GM18505 (cell line): ENCODE data around the gene ACTR1B.
A peak's percentile ranks its signal among the peaks of the same experiment; 100 is the strongest.
"Not testable (repeated sequence)": the region's sequence is repeated elsewhere in the genome, so short reads cannot be mapped to it uniquely, and the experiment has no call there.

ENCODE experiments used
- ATAC-seq: cut with Tn5 transposase; IDR thresholded peaks from one replicate; pipeline ENCODE4 v1.9.1; 2021; ENCODE audit not compliant: unreplicated experiment
- POLR2A ChIP-seq: IDR thresholded peaks from 4 replicates; pipeline ENCODE4 v1.6.1; 2011; ENCODE audit warnings: borderline replicate concordance; ENCODE audit not compliant: insufficient read depth, insufficient read length; ENCODE audit errors: extremely low read depth

ACTR1B gene

DNA sequence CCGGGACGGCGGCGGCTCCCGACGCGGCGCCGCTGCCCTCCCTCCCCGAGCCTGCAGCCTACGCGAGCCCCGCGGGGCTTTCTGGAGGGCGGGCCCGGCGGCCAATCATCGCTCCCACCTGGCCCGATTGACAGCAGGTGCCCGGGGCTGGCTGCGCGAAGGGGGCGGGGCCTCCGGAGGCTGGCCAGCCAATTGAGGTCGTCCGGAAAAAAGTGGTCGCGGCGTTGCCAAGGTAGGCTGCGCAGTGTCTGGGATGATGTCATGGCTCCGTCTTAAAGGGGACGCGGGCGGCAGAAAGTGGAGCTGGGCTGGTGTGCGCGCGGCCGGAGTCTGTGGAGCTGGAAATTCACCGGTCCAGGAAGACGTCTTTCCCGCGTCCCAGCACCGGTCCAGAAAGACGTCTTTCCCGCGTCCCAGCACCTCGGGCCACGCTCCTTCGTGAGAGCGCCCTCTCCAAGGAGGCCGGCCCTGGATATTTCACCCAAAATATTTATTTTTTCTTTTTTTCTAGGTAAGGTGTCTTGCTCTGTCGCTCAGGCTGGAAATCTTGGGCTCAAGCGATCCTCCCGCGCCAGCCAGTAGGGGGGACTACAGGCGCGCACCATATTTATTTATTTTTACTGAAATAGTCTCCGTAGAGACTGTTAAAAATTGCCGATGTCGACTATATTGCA, at the start of gene ACTR1B:
TSS of gene ACTR1B (minus strand) at position 83 of the 674 bp plus-strand sequence. CDS start 154 bp downstream, outside the sequence.
- ATAC-seq, result peak; percentile 82
- TF ChIP-seq POLR2A, result peak; percentile 61

DNA sequence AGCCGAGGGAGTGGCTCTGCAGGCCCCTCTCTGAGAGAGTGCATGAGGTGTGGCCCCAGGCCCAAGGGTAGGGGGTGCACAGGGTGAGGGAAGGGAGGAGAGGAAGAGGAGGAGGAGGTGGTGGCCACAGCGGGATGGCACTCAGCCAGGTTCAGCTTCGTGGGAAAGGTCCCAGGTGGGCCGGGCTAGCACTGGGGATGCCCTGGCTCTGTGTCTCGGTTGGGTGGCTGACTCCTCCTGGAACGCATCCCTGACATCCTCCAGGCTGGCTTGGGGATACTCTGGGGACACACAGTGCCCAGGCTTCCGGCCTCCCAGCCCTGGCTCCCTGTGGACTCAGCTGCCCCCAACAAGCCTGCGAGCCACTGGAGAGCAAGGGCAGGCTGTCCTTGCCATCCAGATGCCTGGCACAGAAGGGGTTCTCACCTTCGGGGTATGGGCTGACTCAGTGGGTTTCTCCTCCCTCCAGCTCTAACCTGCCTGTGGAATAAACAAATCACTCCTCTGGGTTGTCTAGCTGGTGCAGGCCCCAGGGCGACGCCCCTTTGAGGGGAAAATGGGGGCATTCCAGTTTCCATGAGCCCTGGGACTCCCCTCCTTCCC, 49.0 kb upstream of the ACTR1B start:
- no peak for TF ChIP-seq POLR2A
- no peak for ATAC-seq

DNA sequence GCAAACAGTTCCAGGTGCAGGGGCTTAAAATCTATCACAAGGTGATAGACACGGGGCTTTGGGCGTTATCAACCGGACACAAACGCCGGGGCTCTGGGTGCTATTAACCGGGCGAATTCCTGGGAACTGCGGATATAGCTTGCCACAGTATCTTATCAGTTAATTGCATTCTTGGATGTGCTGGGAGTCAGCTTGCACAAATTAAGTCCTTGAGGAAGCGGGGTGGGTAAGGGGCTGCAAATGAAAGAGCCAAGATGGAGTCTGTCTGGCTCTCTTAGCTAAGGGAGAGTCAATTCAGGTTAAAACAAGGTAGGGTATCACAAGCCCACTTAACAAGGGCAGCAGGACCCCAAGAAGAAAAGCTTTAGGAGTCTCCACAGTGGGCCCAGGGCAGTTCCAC, 48.3 kb upstream of the ACTR1B start:
- not testable (repeated sequence) for ATAC-seq

DNA sequence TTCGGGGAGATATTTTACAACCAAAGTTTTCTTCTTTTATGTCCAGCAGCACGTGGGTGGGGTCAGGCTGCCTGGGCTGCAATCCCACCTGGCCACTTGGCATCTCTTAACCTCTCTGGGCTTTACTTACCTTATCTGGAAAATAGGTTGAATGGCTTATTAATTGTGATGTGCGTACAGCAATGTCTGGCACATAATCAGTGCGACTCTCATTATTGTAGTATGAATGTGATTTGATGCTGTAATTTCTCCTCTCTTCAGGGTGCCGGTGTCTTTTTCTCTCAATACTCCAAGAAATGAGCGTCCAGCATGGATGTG, 47.5 kb upstream of the ACTR1B start:
- TF ChIP-seq POLR2A, result no peak
- ATAC-seq, result no peak

DNA sequence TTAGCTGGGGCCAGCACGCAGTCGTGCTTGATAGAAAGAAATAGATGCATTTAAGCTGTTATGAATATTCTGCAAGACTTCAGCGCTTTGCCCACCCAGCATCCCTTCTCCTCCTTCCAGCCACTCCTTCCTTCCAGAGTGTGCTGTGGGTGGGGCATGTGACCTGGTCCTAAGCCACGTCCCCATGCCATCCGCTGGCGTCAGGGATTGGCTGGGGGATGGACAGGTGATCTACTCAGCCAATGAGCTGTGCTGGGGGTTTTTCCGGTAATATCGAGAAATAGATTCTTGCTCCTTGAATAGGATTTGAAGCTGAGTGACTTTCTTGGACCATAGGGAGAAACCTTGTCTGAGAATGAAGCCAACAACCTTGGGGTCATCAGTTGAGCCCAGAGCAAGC, 44.8 kb upstream of the ACTR1B start:
- no peak for ATAC-seq
- TF ChIP-seq POLR2A, result no peak

DNA sequence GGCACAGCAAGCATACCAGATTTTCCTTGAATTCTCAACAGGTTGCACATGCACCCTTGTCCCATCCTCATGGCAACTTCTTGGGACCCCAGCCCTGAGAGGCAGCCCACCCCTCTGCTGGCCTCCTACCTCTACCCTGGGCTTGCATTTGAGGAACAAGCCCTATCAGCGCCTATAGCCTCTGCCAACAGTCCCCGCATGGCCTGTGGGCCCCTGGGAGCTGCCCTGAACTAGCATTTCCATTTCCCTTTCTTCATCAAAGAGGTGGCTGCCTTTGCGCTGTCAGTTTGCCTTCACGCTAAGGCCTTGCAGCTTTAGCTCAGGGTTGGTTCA, 44.2 kb upstream of the ACTR1B start:
- no peak for ATAC-seq
- TF ChIP-seq POLR2A, result no peak

DNA sequence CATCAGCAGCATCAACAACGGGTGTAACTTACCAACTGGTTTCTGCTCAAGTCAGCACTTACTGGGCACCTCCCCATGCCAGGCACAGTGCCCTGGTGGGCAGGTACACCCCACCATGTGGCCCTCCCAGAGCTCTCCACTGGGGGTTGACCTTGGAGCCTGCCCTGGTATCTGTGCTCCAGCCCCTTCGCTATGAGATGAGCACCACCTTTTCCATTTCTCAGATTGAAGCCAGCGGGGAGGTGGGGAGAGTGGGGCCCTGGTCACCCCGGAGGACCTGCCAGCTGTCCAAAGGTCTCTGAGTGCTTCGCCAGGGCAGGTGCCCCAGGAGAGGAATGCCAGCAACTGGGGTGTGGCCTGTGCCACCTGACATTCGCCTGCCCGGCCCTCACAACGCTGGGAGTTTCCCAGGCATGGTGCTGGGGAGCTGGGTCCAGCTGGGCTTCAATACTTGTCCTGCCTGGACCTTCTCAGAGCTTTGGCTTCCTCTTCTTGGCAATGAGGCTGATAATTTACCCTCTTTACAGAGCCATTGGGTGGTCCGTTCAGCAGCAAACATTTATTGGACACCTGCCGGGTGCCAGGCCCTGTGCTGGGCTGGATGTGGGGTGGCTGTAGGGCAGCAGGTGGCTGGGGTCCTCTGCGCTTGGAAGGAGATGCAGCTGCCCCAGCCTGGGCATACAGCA, 43.7 kb upstream of the ACTR1B start:
- TF ChIP-seq POLR2A, result no peak
- no peak for ATAC-seq

DNA sequence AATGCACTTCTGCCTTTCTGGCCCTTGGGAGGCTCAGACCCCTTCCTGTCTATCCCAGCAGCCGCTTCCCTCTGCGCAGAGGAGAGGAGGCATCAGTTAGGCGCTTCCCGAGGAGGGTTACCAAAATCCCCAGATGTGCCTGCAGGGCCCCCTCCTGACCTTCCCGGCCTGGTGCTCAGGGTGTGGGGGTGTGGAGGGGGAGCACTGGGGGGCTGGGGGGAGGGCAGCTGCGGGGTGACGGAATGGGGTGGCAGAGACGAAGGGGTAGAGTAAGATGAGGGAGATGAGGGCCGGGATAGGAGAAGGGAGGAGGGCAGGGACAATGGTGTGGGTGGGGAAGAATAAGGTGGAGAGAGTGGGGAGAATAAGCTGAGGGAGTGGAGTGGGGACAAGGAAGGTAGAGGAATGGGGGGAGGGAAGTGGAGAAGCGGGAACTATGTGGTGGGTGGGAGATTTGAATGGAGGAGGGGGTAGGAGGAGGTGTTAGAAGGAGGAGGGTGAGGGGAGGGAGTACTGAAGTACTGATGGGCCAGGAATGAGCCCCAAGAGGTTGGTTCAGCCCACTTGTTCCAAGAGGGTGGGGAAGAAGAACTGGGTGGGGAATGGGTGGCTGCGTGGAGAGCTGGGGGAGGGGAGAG, 43.0 kb upstream of the ACTR1B start:
- TF ChIP-seq POLR2A, result no peak
- no peak for ATAC-seq

DNA sequence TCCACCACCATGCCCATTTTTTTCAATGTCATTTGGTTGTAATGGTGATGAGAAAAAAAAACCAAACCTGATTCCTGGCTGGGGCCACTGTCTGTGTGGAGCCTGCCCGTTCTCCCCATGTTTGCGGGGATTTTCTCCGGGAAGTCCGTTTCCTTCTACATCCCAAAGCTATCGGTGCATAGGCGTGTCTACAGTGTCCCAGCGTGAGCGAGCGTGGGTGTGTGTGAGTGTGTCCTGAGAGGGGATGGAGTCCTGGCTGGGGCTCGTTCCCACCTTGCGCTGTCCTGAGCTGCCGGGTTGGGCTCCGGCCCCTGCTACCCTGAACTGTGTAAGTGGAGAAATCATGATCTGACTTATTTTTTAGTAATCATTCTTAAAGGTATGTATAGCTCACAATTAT, 42.3 kb upstream of the ACTR1B start:
- no peak for ATAC-seq
- no peak for TF ChIP-seq POLR2A

DNA sequence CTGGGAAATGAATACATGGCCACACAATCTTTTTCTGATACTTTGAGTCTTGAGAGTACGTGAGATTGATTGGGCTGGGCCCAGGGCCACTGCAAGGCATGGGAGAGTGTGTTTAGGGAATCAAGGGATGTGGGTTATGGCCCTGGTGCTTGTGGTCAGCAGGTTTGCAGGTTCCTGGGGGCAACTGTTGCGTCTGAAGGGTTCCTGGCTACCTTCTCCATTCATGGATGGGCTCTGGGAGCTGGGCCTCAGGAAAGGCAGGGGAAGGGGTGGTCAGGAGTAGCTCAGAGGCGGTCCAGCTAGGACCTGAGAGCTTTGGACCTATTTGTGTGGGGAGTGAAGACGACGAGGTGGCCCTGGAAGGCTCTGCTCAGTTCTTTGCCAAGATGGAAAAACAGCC, 41.1 kb upstream of the ACTR1B start:
- ATAC-seq, result no peak
- no peak for TF ChIP-seq POLR2A

DNA sequence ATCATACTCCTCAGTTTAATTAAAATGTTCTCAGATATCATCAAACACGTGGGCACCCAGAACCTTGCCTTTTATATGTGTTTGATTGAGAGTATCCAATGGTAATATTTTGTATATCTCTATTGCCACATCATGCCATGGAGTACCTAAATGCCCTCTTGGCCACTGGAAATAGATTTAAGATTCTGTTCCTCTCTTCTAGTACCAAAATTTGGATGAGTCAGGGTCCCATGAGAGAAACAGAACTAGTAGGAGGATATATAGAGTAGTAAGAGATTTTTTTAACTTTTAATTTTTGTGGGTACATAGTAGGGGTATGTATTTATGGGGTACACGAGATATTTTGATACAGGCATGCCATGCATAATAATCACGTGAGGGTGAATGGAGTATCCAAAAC, 39.9 kb upstream of the ACTR1B start:
- no peak for ATAC-seq
- no peak for TF ChIP-seq POLR2A

DNA sequence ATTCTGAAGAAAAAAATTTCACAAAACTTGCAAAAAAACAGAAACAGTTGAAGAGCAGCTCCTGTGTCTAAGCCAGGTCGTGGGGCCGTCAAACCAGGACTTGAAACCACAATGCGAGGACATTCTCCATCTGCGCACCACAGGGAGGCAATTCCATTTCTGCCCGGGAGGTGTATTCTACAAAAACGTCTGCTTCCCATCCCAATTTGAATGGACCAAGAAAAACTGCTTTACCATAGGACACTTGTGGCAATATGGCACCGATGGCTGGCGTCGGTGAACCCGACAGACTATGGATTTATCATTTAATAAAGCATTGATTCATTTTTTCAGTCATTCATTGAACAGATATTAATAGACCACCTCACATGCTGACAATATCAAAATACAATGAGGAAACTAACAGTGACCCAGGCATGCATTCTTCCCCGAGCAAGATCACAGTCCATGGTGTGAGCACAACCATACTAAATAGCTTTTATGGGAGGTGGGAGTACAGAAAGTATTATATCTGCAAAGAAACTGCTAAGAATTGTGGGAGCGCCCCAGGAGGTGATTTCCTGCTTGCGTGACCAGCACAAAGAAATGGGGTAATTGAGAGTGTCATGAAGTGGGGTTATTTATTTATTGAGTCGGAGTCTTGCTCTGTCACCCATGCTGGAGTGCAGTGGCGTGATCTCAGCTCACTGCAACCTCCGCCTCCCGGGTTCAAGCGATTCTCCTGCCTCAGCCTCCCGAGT, 39.1 kb upstream of the ACTR1B start:
- TF ChIP-seq POLR2A, result no peak
- ATAC-seq, result no peak

DNA sequence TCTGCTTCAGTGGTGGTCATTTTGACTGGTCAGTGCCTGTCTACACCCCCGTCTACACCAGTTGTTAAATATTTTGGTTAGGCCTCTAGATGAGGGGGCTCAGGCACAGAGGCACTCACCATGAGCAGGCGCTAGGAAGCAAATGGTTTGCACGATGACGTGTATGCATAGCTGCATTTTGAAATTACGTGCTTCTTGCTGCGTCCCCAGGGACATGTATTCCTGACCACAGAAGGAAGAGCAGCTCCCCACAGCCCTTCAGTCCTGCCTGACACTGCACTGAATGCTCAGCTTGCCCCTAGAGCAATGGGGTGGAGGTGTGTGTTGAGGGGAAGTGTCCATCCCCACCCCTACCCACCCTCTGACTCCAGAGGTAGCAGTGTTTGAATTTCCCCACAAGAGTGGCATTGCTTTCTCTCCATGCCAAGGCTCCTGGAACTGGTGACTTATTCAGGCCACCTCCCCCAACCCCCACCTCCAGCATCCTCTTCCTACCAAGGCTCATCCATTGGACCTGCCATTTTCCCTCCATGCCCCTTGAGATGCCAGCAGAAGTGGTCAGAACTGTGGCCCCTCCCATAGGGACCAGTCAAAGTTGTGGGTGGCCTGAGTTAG, 38.1 kb upstream of the ACTR1B start:
- no peak for ATAC-seq
- no peak for TF ChIP-seq POLR2A
